ENCODE results near the gene USP44. TPM values are rescaled to one million over a fixed set of nuclear protein-coding genes. Genes with fewer than 3 reads are reported as not detected.
A peak's percentile ranks its signal among the peaks of the same experiment; 100 is the strongest.

The USP44 gene
- total and polyA plus RNA-seq, 10 of the 15 experiments (the other 5 are each of a cell fraction or from before 2014, with no cell fraction given), result 0.02 to 0.26 (median 0.12) TPM; not detected in 6

DNA sequence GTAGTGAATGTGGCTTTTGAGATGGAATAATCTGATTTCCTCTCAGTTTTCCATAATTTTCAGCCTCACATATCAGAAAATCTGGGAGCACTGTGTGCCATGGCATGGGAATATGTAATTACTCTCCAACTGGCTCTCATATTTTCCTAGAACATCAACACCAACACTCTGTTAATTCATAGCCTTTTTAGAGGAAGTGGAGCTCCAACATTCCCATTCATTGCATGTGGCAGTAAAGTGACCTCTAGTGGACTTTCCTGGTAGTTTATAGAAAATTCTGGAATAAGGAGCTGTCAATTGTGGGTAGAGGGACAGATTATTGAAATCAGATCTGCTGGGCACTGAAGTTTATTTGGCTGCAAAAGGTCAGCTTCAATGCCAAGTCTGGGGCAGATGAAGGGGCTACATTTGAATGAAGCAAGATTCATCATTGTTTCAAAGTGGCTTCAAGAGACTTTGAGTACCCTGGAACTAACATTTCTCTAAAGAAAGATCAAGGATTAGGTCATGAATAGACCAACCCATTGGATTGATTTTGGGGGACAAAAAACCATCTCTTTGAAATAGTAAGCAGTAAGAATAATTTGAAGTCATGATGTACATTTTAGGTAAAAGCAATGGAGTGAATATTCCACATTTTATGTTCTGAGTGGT lies 23.6 kb upstream of the USP44 start (continued):
- TF ChIP-seq, protein P1, sequence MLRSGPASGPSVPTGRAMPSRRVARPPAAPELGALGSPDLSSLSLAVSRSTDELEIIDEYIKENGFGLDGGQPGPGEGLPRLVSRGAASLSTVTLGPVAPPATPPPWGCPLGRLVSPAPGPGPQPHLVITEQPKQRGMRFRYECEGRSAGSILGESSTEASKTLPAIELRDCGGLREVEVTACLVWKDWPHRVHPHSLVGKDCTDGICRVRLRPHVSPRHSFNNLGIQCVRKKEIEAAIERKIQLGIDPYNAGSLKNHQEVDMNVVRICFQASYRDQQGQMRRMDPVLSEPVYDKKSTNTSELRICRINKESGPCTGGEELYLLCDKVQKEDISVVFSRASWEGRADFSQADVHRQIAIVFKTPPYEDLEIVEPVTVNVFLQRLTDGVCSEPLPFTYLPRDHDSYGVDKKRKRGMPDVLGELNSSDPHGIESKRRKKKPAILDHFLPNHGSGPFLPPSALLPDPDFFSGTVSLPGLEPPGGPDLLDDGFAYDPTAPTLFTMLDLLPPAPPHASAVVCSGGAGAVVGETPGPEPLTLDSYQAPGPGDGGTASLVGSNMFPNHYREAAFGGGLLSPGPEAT (IDR thresholded peaks at IDR 0.05; ENCODE audit: low read depth), result no peak
- TF ChIP-seq, protein P2, sequence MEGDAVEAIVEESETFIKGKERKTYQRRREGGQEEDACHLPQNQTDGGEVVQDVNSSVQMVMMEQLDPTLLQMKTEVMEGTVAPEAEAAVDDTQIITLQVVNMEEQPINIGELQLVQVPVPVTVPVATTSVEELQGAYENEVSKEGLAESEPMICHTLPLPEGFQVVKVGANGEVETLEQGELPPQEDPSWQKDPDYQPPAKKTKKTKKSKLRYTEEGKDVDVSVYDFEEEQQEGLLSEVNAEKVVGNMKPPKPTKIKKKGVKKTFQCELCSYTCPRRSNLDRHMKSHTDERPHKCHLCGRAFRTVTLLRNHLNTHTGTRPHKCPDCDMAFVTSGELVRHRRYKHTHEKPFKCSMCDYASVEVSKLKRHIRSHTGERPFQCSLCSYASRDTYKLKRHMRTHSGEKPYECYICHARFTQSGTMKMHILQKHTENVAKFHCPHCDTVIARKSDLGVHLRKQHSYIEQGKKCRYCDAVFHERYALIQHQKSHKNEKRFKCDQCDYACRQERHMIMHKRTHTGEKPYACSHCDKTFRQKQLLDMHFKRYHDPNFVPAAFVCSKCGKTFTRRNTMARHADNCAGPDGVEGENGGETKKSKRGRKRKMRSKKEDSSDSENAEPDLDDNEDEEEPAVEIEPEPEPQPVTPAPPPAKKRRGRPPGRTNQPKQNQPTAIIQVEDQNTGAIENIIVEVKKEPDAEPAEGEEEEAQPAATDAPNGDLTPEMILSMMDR (IDR thresholded peaks at IDR 0.05 in 2 of 3, conservative IDR thresholded peaks at IDR 0.05 in 1 of 3; ENCODE audit: control insufficient read depth in 2 of 3, extremely low read depth in 1 of 3, insufficient read depth in 1 of 3, low read depth in 3 of 3, low read length in 3 of 3), result peak; percentile 28 to 43 (median 31); a peak in 4 of 6 replicates
- peak; percentile 32 for TF ChIP-seq RAD21 (IDR thresholded peaks at IDR 0.05; ENCODE audit: insufficient read depth, low read depth, low read length)

DNA sequence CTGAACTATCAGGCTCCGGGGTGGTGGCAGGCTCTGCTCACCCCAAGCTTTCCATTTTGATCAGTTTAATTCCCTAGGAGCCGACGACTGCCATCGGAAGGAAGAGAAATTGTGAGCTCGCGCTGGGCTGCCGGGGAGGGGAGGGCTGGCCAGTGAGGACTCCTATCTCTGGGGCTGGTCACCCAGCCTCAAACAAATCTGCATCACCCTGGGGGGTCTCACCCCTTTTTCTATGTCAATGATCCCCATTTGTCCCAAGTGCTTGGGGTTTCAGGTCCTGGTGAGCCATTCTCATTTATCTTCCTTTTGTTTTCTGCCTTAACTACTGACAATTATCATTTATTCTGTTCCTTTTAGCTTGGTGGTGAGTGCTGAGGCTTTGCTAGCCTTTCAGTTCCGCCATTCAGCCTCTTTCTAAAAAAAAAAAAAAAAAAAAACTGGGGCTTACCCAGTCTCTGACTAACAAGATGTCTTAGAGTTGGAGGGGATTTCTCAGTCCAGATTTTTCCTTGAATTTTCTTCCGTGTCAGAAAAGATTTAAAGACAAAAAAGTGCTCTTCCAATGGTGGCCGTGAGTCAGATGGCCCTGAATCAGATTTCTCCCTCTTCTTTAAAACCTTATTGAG lies 22.8 kb upstream of the USP44 start:
- peak overlapping the region; percentile 62 for H2AFZ ChIP-seq (ENCODE audit: control insufficient read depth, low read depth, low read length)
- H3K36me3 ChIP-seq (ENCODE audit: control insufficient read depth in 2 of 2, insufficient read depth in 2 of 2, low read length in 1 of 2), result no peaks in the 10 kb centered on the region
- no peak overlapping the region; the same call in 1 of the 2 replicates for H3K9ac ChIP-seq (ENCODE audit: control insufficient read depth, insufficient read depth, low read length)
- peak overlapping the region; percentile 71 for H3K4me2 ChIP-seq (ENCODE audit: control insufficient read depth, insufficient read depth)
- no peaks in the 10 kb centered on the region for H3K79me2 ChIP-seq (ENCODE audit: control insufficient read depth, insufficient read depth, low read length)
- H3K4me3 ChIP-seq, result peak overlapping the region; percentile 62; the same call in 1 of the 2 replicates
- H3K4me1 ChIP-seq (ENCODE audit: control insufficient read depth, insufficient read depth, low read length), result peaks cover 9% of the 10 kb centered on the region
- H3K9me3 ChIP-seq (replicated peaks; ENCODE audit: control insufficient read depth, insufficient read depth, low read length), result no peaks in the 10 kb centered on the region
- ChIA-PET RAD21 (ENCODE audit: unreplicated experiment) (interaction anchor here (0.9 kb wide), 1 partner anchor 16 kb away, joined by 4 read pairs; no protein-coding TSS in a partner anchor), SMC1A (ENCODE audit: uncharacterized antibody, unreplicated experiment) (interaction anchor here (0.7 to 2.0 kb wide), 2 partner anchors 13 to 40 kb away, joined by 3 to 6 read pairs; no protein-coding TSS in a partner anchor), POLR2A (interaction anchor here (0.6 to 0.7 kb wide), 4 partner anchors 37 to 1492 kb away, joined by 3 to 5 read pairs (median 4); no protein-coding TSS in a partner anchor), CTCF (interaction anchor here (0.6 to 1.3 kb wide), 5 partner anchors 8 to 457 kb away, joined by 3 to 6 read pairs (median 3); partner anchors contain the start of gene METAP2)
- peak; percentile 74 for FAIRE-seq
- in situ Hi-C loops (cut with MboI) (no loop called here), intact Hi-C loops (cut with micrococcal nuclease; ENCODE audit: unreplicated experiment) (no loop called here)
- BruUV-seq (replicated peaks), result no TSS peak
- H3K27ac ChIP-seq (ENCODE audit: control insufficient read depth, insufficient read depth), result peak overlapping the region; percentile 24; the same call in 1 of the 2 replicates
- DNase-seq (ENCODE audit: low read depth, low spot score), result no peak
- no peaks in the 10 kb centered on the region for H3K27me3 ChIP-seq (replicated peaks in 1 of 2; ENCODE audit: control insufficient read depth in 2 of 2, insufficient read depth in 2 of 2, low read length in 1 of 2)
- 0% methylated on average over 9 of the region's 10 CpGs for WGBS (ENCODE audit: insufficient coverage, insufficient replicate concordance, low lambda C conversion rate, missing lambda C conversion rate)
- peak; percentile 92 for ATAC-seq
- H4K20me1 ChIP-seq (ENCODE audit: control insufficient read depth, insufficient read depth), result no peaks in the 10 kb centered on the region
- peak in 1 of 2 experiments; percentile 40; a peak in 1 of 4 replicates for TF ChIP-seq EP300 (IDR thresholded peaks at IDR 0.05; ENCODE audit: borderline replicate concordance in 1 of 2, control insufficient read depth in 1 of 2, low read depth in 2 of 2, low read length in 2 of 2)
- no peak for TF ChIP-seq PAX5 (IDR thresholded peaks at IDR 0.05; ENCODE audit: borderline replicate concordance, low read depth, low read length)
- peak; percentile 68; the same call in 1 of the 2 replicates for TF ChIP-seq SPI1 (IDR thresholded peaks at IDR 0.05; ENCODE audit: borderline replicate concordance, insufficient read depth, low read depth, low read length)
- TF ChIP-seq NR2C1 (IDR thresholded peaks at IDR 0.05), result no peak
- TF ChIP-seq, protein P1 (IDR thresholded peaks at IDR 0.05; ENCODE audit: low read depth), result peak; percentile 66; the same call in 1 of the 2 replicates
- TF ChIP-seq BCL11A (IDR thresholded peaks at IDR 0.05; ENCODE audit: low read depth, low read length), result 0 out of 2 replicates have a peak, but pooled peaks have one; percentile 19
- no peak for TF ChIP-seq ASH2L (IDR thresholded peaks at IDR 0.05; ENCODE audit: borderline replicate concordance, low read depth)
- TF ChIP-seq, protein P3, sequence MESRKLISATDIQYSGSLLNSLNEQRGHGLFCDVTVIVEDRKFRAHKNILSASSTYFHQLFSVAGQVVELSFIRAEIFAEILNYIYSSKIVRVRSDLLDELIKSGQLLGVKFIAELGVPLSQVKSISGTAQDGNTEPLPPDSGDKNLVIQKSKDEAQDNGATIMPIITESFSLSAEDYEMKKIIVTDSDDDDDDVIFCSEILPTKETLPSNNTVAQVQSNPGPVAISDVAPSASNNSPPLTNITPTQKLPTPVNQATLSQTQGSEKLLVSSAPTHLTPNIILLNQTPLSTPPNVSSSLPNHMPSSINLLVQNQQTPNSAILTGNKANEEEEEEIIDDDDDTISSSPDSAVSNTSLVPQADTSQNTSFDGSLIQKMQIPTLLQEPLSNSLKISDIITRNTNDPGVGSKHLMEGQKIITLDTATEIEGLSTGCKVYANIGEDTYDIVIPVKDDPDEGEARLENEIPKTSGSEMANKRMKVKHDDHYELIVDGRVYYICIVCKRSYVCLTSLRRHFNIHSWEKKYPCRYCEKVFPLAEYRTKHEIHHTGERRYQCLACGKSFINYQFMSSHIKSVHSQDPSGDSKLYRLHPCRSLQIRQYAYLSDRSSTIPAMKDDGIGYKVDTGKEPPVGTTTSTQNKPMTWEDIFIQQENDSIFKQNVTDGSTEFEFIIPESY (IDR thresholded peaks at IDR 0.05), result no peak
- TF ChIP-seq TBL1XR1 (IDR thresholded peaks at IDR 0.05; ENCODE audit: low read depth, low read length), result no peak

Measured in GM12878 (cell line).